A673 (cell line): ENCODE data around the gene MARCHF2. TPM values are rescaled to one million over a fixed set of nuclear protein-coding genes. Genes with fewer than 3 reads are reported as not detected.

Source experiments
- BruUV-seq: library from RNA; stranded (reverse); fragments of 400-500 nt; replicated peaks from 2 replicates; lab custom pipeline; 2021; lab: Mats Ljungman, UMichigan
- CTCF ChIA-PET: fragments of 300-600 bp; sonication (Branson Sonifier 250); formaldehyde crosslinking; loops from one replicate; lab custom pipeline; 2022; ENCODE audit warnings: antibody characterized with exemption; lab: Charles Lee
- POLR2A ChIA-PET: fragments of 300-600 bp; sonication (Branson Sonifier 250); formaldehyde crosslinking; loops from one replicate; lab custom pipeline; 2022; ENCODE audit warnings: antibody characterized with exemption; ENCODE audit not compliant: low non-redundant PET; lab: Charles Lee
- DNase-seq: peaks from one replicate; pipeline ENCODE4 v3.0.0-alpha.2; 2015; ENCODE audit warnings: low spot score
- H3K27ac ChIP-seq: fragments of 200-600 bp; sonication (generic); 2 replicates; pipeline ENCODE4 v1.5.1; 2016; ENCODE audit warnings: mixed run types, low read depth, mild to moderate bottlenecking, mixed read lengths, antibody characterized with exemption, low read length; ENCODE audit not compliant: poor library complexity, severe bottlenecking
- H3K27me3 ChIP-seq: fragments of 200-600 bp; sonication (generic); replicated peaks from 2 replicates; pipeline ENCODE4 v1.6.1; 2017; ENCODE audit warnings: mixed run types, low read depth, mild to moderate bottlenecking, mixed read lengths, antibody characterized with exemption, low read length; ENCODE audit not compliant: insufficient read depth, poor library complexity
- H3K36me3 ChIP-seq: fragments of 200-600 bp; sonication (generic); 2 replicates; pipeline ENCODE4 v1.6.1; 2016; ENCODE audit warnings: mixed run types, mild to moderate bottlenecking, mixed read lengths, antibody characterized with exemption, low read length; ENCODE audit not compliant: insufficient read depth, poor library complexity, severe bottlenecking
- H3K4me1 ChIP-seq: fragments of 200-600 bp; sonication (generic); 2 replicates; pipeline ENCODE4 v1.6.1; 2017; ENCODE audit warnings: mixed run types, mild to moderate bottlenecking, mixed read lengths, antibody characterized with exemption, low read length; ENCODE audit not compliant: insufficient read depth, poor library complexity, severe bottlenecking
- H3K4me3 ChIP-seq: fragments of 200-600 bp; sonication (generic); 2 replicates; pipeline ENCODE4 v1.5.1; 2016; ENCODE audit warnings: low read depth, mixed run types, mild to moderate bottlenecking, mixed read lengths, low read length; ENCODE audit not compliant: poor library complexity, severe bottlenecking
- H3K9me3 ChIP-seq: fragments of 200-600 bp; sonication (generic); 2 replicates; pipeline ENCODE4 v1.6.1; 2016; ENCODE audit warnings: mixed run types, low read depth, mild to moderate bottlenecking, mixed read lengths, antibody characterized with exemption, low read length; ENCODE audit not compliant: poor library complexity, severe bottlenecking
- CTCF ChIP-seq: fragments of 300-800, 200-600 bp; sonication (generic); conservative IDR thresholded peaks from 2 replicates; pipeline ENCODE4 v1.5.1; 2017; ENCODE audit warnings: low read depth, mild to moderate bottlenecking, antibody characterized with exemption, low read length, moderate library complexity, mixed read lengths
- EZH2 ChIP-seq: fragments of 200-600 bp; sonication (generic); IDR thresholded peaks from 2 replicates; pipeline ENCODE4 v1.6.1; 2017; ENCODE audit warnings: borderline replicate concordance, low read depth, mild to moderate bottlenecking, mixed read lengths, antibody characterized with exemption, low read length; ENCODE audit not compliant: poor library complexity, severe bottlenecking
- intact Hi-C: fragments of 100-400 bp; cut with micrococcal nuclease; formaldehyde crosslinking; loops from one replicate; pipeline ENCODE4 v1.10.0; 2022; ENCODE audit not compliant: unreplicated experiment
- total RNA-seq: library from RNA; stranded (reverse); gene quantifications from 2 replicates; pipeline ENCODE4 v1.2.3, GENCODE V29; 2021

Gene MARCHF2
- total RNA-seq, 1 experiment from 2014 or later, result 8.8 TPM

DNA sequence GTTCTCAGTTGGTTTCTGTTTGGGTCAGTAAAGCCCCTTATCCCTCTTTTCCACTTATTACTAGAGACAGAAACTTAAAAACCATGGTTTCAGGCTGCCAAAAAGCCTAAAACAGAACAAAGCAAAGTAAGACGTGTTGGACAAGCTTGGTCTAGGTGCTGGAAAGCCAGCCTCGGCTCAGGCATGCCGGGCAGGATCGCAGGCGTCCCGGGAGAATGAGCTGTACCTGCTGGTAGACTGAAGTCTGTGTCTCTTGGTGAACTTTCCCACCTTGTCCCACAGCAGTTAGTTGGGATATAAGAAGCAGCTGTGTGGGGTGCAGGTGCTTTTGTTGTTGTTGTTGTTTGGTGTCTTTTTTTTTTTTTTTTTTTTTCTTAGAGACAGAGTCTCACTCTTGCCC lies 68.5 kb downstream of the MARCHF2 start:
- H3K4me1 ChIP-seq, result no peaks in the 10 kb centered on the region
- peaks cover 81% of the 10 kb centered on the region for H3K36me3 ChIP-seq
- CTCF ChIA-PET, result no interaction called here
- POLR2A ChIA-PET, result no interaction called here
- intact Hi-C loops, result no loop called here
- H3K27ac ChIP-seq, result no peak overlapping the region
- no TSS peak for BruUV-seq
- TF ChIP-seq EZH2 (no peak), CTCF (no peak)
- no peaks in the 10 kb centered on the region for H3K9me3 ChIP-seq
- H3K4me3 ChIP-seq, result no peak overlapping the region
- no peak for DNase-seq
- H3K27me3 ChIP-seq, result no peaks in the 10 kb centered on the region

DNA sequence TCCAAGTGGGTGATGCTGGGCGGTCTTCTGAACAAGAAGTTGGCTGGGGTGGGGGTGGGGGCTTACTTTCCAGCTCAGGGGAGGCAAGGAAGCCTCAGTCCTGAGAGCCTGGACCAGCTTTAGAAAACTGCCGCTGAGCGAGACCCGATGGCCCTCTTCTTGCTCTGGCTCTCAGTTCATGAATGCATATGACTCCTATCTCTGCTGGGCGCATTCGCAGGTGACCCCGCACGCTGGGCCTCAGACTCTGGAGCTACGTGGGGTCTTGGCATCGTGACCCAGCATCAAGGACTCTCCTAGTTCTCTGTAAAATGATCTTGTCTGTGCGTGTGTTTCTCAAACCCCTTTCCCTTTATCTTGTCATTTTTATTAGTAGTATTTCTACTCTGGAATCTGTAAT lies 69.6 kb downstream of the MARCHF2 start:
- ChIA-PET CTCF (no interaction called here), POLR2A (no interaction called here)
- no peak overlapping the region for H3K27ac ChIP-seq
- BruUV-seq, result no TSS peak
- intact Hi-C loops, result no loop called here
- H3K9me3 ChIP-seq, result no peaks in the 10 kb centered on the region
- H3K4me1 ChIP-seq, result no peaks in the 10 kb centered on the region
- no peak for DNase-seq
- TF ChIP-seq EZH2, result no peak
- no peak for TF ChIP-seq CTCF
- peaks cover 81% of the 10 kb centered on the region for H3K36me3 ChIP-seq
- H3K27me3 ChIP-seq, result no peaks in the 10 kb centered on the region
- H3K4me3 ChIP-seq, result no peak overlapping the region

- H3K9me3 ChIP-seq, result no peaks in the 10 kb centered on the region
- peaks cover 81% of the 10 kb centered on the region for H3K36me3 ChIP-seq
- H3K27ac ChIP-seq, result no peak overlapping the region
- DNase-seq, result no peak
- H3K27me3 ChIP-seq, result no peaks in the 10 kb centered on the region
- no peaks in the 10 kb centered on the region for H3K4me1 ChIP-seq
- ChIA-PET POLR2A (no interaction called here), CTCF (no interaction called here)
- TF ChIP-seq EZH2 (no peak), CTCF (no peak)
- intact Hi-C loops, result no loop called here
- no TSS peak for BruUV-seq
- no peak overlapping the region for H3K4me3 ChIP-seq
Measured at GRCh38 chr19:8483165-8483564, 70.1 kb downstream of the MARCHF2 start.
